HS-27A (cell line): ENCODE results near the gene CDPF1.
"Not testable (repeated sequence)": the region's sequence is repeated elsewhere in the genome, so short reads cannot be mapped to it uniquely, and the experiment has no call there.

Source experiments
- DNase-seq: peaks from one replicate; pipeline ENCODE4 v3.0.0-alpha.2; 2012; ENCODE audit warnings: low read depth, missing footprints

The CDPF1 gene

GRCh38 chr22:46224898-46225290, 25.2 kb downstream of the CDPF1 start:
- DNase-seq, result no peak

GRCh38 chr22:46224044-46224897, 25.8 kb downstream of the CDPF1 start:
- no peak for DNase-seq

GRCh38 chr22:46220921-46221320, 29.2 kb downstream of the CDPF1 start:
- DNase-seq, result no peak

GRCh38 chr22:46219636-46220035, 30.5 kb downstream of the CDPF1 start:
- no peak for DNase-seq

- no peak for DNase-seq
Measured at GRCh38 chr22:46214616-46215015, 35.5 kb downstream of the CDPF1 start.

- no peak for DNase-seq
Measured at GRCh38 chr22:46214149-46214548, 35.9 kb downstream of the CDPF1 start.

GRCh38 chr22:46213052-46213451, 37.0 kb downstream of the CDPF1 start:
- DNase-seq, result no peak

- no peak for DNase-seq
Measured at GRCh38 chr22:46212195-46212594, 37.9 kb downstream of the CDPF1 start.

GRCh38 chr22:46209262-46209661, 40.8 kb downstream of the CDPF1 start:
- no peak for DNase-seq

GRCh38 chr22:46203601-46203980, 46.5 kb downstream of the CDPF1 start:
- DNase-seq, result no peak

- no peak for DNase-seq
Measured at GRCh38 chr22:46202897-46203600, 47.0 kb downstream of the CDPF1 start.

GRCh38 chr22:46201059-46201757, 48.9 kb downstream of the CDPF1 start:
- no peak for DNase-seq

GRCh38 chr22:46198806-46199205, 51.3 kb downstream of the CDPF1 start:
- not testable (repeated sequence) for DNase-seq

- DNase-seq, result no peak
Measured at GRCh38 chr22:46198274-46198673, 51.8 kb downstream of the CDPF1 start.

- DNase-seq, result no peak
Measured at GRCh38 chr22:46196278-46196677, 53.8 kb downstream of the CDPF1 start.

GRCh38 chr22:46195487-46196165, 54.5 kb downstream of the CDPF1 start:
- no peak for DNase-seq
